H1 (cell line): ENCODE measurements around the gene DOHH. TPM values are rescaled to one million over a fixed set of nuclear protein-coding genes. Genes with fewer than 3 reads are reported as not detected.

Experiments
- CTCF ChIA-PET: fragments of 300-600 bp; sonication (Branson Sonifier 250); formaldehyde crosslinking; loops from one replicate; lab custom pipeline; 2021; ENCODE audit not compliant: partially characterized antibody; lab: Charles Lee
- POLR2A ChIA-PET: fragments of 300-600 bp; sonication (Branson Sonifier 250); formaldehyde crosslinking; loops from one replicate; lab custom pipeline; 2021; ENCODE audit warnings: inconsistent platforms; ENCODE audit not compliant: partially characterized antibody; lab: Charles Lee
- DNase-seq, 2 experiments: peaks; one replicate each; pipeline versions ENCODE4 v3.0.0 to v3.0.0-alpha.2; 2010 to 2022; ENCODE audit warnings: low spot score in 2 of 2, low read depth in 1 of 2, mixed read lengths in 1 of 2
- FAIRE-seq: peaks from 2 replicates; lab custom pipeline; 2011; peaks lifted over from hg19 to GRCh38; lab: Jason Lieb, UNC
- H2AFZ ChIP-seq: 2 replicates; pipeline ENCODE4 v1.8.1; 2012; ENCODE audit warnings: low read length, inconsistent platforms
- H2AK5ac ChIP-seq: 2 replicates; pipeline ENCODE4 v1.6.1; 2013; ENCODE audit warnings: low read depth, low read length
- H2BK120ac ChIP-seq: replicated peaks from 2 replicates; pipeline ENCODE3; 2013; ENCODE audit warnings: low read depth, low read length, inconsistent platforms
- H2BK12ac ChIP-seq: 2 replicates; pipeline ENCODE4 v1.6.1; 2013; ENCODE audit warnings: low read depth, low read length
- H2BK15ac ChIP-seq: 2 replicates; pipeline ENCODE4 v1.6.1; 2013; ENCODE audit warnings: low read length
- H2BK20ac ChIP-seq: 2 replicates; pipeline ENCODE4 v1.6.1; 2013; ENCODE audit warnings: low read length
- H2BK5ac ChIP-seq: 2 replicates; pipeline ENCODE4 v1.6.1; 2013; ENCODE audit warnings: low read depth, low read length
- H3K14ac ChIP-seq: 2 replicates; pipeline ENCODE4 v1.6.1; 2013; ENCODE audit warnings: inconsistent platforms; ENCODE audit not compliant: insufficient read length
- H3K18ac ChIP-seq: 2 replicates; pipeline ENCODE4 v1.6.1; 2013; ENCODE audit warnings: low read length; ENCODE audit errors: extremely low read depth
- H3K23ac ChIP-seq: 2 replicates; pipeline ENCODE4 v1.6.1; 2013; ENCODE audit warnings: inconsistent platforms; ENCODE audit not compliant: insufficient read length
- H3K23me2 ChIP-seq: 2 replicates; pipeline ENCODE4 v1.6.1; 2013; ENCODE audit warnings: low read depth, low read length
- H3K27ac ChIP-seq: 2 replicates; pipeline ENCODE4 v1.6.1; 2011; ENCODE audit warnings: low read depth, low read length, inconsistent platforms
- H3K27me3 ChIP-seq, 4 experiments: replicated peaks in 1 of 4; 1 replicate in 1 of 4; 2 replicates in 3 of 4; pipeline versions ENCODE4 v1.6.1 to v1.8.1; 2011 to 2013; ENCODE audit warnings: low read length in 3 of 4, mild to moderate bottlenecking in 3 of 4, inconsistent platforms in 2 of 4, mixed read lengths in 2 of 4, moderate library complexity in 1 of 4; ENCODE audit not compliant: control insufficient read depth in 3 of 4, insufficient read depth in 3 of 4; ENCODE audit errors: extremely low read depth in 1 of 4
- H3K36me3 ChIP-seq, 4 experiments: 2 replicates each; pipeline versions ENCODE4 v1.6.1 to v1.8.1; 2011 to 2013; ENCODE audit warnings: mild to moderate bottlenecking in 4 of 4, low read length in 3 of 4, moderate library complexity in 2 of 4, control low read depth in 1 of 4, inconsistent platforms in 1 of 4; ENCODE audit not compliant: insufficient read depth in 4 of 4, control insufficient read depth in 2 of 4
- H3K4ac ChIP-seq: replicated peaks from 2 replicates; pipeline ENCODE3; 2013; ENCODE audit warnings: low read length, low read depth, mixed read lengths, inconsistent platforms; ENCODE audit not compliant: insufficient read length
- H3K4me1 ChIP-seq, 4 experiments: replicated peaks in 1 of 4; 1 replicate in 1 of 4; 2 replicates in 3 of 4; pipeline versions ENCODE4 v1.6.1 to v1.8.1; 2011 to 2013; ENCODE audit warnings: low read length in 3 of 4, inconsistent platforms in 2 of 4, mixed read lengths in 1 of 4; ENCODE audit not compliant: insufficient read depth in 4 of 4, control insufficient read depth in 3 of 4
- H3K4me2 ChIP-seq, 2 experiments: 2 replicates each; pipeline versions ENCODE4 v1.6.1 to v1.8.1; 2011 to 2013; ENCODE audit warnings: low read depth in 2 of 2, low read length in 2 of 2, control low read depth in 1 of 2, inconsistent platforms in 1 of 2, mild to moderate bottlenecking in 1 of 2; ENCODE audit not compliant: insufficient read depth in 1 of 2
- H3K4me3 ChIP-seq, 4 experiments: fragments of 200-600, 300-600 bp in 1 of 4; sonication (generic), shearing (Covaris generic), sonication (Bioruptor Twin) in 1 of 4; 2 replicates each; pipeline versions ENCODE4 v1.5.1 to v1.8.1; 2011 to 2016; ENCODE audit warnings: low read length in 4 of 4, low read depth in 3 of 4, control low read depth in 2 of 4, inconsistent platforms in 2 of 4, mild to moderate bottlenecking in 2 of 4, mixed read lengths in 1 of 4, moderate library complexity in 1 of 4; ENCODE audit not compliant: insufficient read depth in 2 of 4; ENCODE audit errors: extremely low read depth in 1 of 4
- H3K56ac ChIP-seq: replicated peaks from 2 replicates; pipeline ENCODE3; 2013; ENCODE audit warnings: low read depth, mild to moderate bottlenecking, mixed read lengths, low read length, inconsistent platforms; ENCODE audit not compliant: insufficient read length
- H3K79me1 ChIP-seq: 2 replicates; pipeline ENCODE4 v1.6.1; 2013; ENCODE audit warnings: low read depth, low read length, control low read depth
- H3K79me2 ChIP-seq, 2 experiments: 2 replicates each; pipeline versions ENCODE4 v1.6.1 to v1.8.1; 2012 to 2013; ENCODE audit warnings: low read length in 2 of 2, mild to moderate bottlenecking in 2 of 2, inconsistent platforms in 1 of 2; ENCODE audit not compliant: insufficient read depth in 2 of 2, control insufficient read depth in 1 of 2
- H3K9ac ChIP-seq, 4 experiments: replicated peaks in 1 of 4; 1 replicate in 1 of 4; 2 replicates in 3 of 4; pipeline versions ENCODE4 v1.6.1 to v1.8.1; 2011 to 2013; ENCODE audit warnings: low read depth in 3 of 4, low read length in 3 of 4, control low read depth in 2 of 4, mild to moderate bottlenecking in 2 of 4, moderate library complexity in 2 of 4, inconsistent platforms in 1 of 4; ENCODE audit errors: extremely low read depth in 1 of 4
- H3K9me3 ChIP-seq, 2 experiments: 2 replicates each; pipeline versions ENCODE4 v1.6.1 to v1.8.1; 2012 to 2013; ENCODE audit warnings: mild to moderate bottlenecking in 2 of 2, moderate library complexity in 2 of 2, control low read depth in 1 of 2, inconsistent platforms in 1 of 2, low read depth in 1 of 2, low read length in 1 of 2, mixed read lengths in 1 of 2; ENCODE audit not compliant: insufficient read depth in 2 of 2
- H4K20me1 ChIP-seq, 2 experiments: replicated peaks in 1 of 2; 2 replicates each; pipeline versions ENCODE3 to v1.8.1; 2011 to 2013; ENCODE audit warnings: inconsistent platforms in 2 of 2, low read length in 2 of 2, mild to moderate bottlenecking in 1 of 2; ENCODE audit not compliant: insufficient read depth in 2 of 2, control insufficient read depth in 1 of 2
- H4K5ac ChIP-seq: 2 replicates; pipeline ENCODE4 v1.6.1; 2013; ENCODE audit warnings: low read length, low read depth, mixed read lengths, inconsistent platforms; ENCODE audit not compliant: insufficient read length
- H4K8ac ChIP-seq: 2 replicates; pipeline ENCODE4 v1.8.0; 2013; ENCODE audit warnings: mild to moderate bottlenecking, moderate library complexity, low read length, inconsistent platforms; ENCODE audit not compliant: insufficient read depth; ENCODE audit errors: extremely low read depth
- H4K91ac ChIP-seq: replicated peaks from 2 replicates; pipeline ENCODE3; 2013; ENCODE audit warnings: low read length, mixed read lengths, inconsistent platforms; ENCODE audit not compliant: insufficient read length
- ASH2L ChIP-seq: fragments of 200-600, 300-600 bp; sonication (generic); IDR thresholded peaks from one replicate; pipeline ENCODE4 v1.7.1; 2017; ENCODE audit warnings: low read length
- BACH1 ChIP-seq: IDR thresholded peaks from 2 replicates; pipeline ENCODE4 v1.6.1; 2012; ENCODE audit warnings: low read length, improper control_type of control experiment
- CHD2 ChIP-seq: IDR thresholded peaks from 2 replicates; pipeline ENCODE4 v1.6.1; 2012; ENCODE audit warnings: low read length, improper control_type of control experiment
- CTCF ChIP-seq, 3 experiments: IDR thresholded peaks; 1 replicate in 2 of 3; 2 replicates in 1 of 3; pipeline versions ENCODE4 v1.5.1 to v1.6.1; 2011; ENCODE audit warnings: low read length in 3 of 3, mild to moderate bottlenecking in 3 of 3, inconsistent platforms in 2 of 3, low read depth in 1 of 3, moderate library complexity in 1 of 3; ENCODE audit not compliant: insufficient read depth in 1 of 3; ENCODE audit errors: control extremely low read depth in 1 of 3
- JUND ChIP-seq: IDR thresholded peaks from 2 replicates; pipeline ENCODE4 v1.6.1; 2011; ENCODE audit warnings: mild to moderate bottlenecking, improper control_type of control experiment, low read length
- PHF8 ChIP-seq: fragments of 200-600 bp; sonication (generic); conservative IDR thresholded peaks from 2 replicates; pipeline ENCODE4 v1.7.1; 2012; ENCODE audit warnings: low read depth, mild to moderate bottlenecking, inconsistent platforms, low read length, moderate library complexity
- SAP30 ChIP-seq: fragments of 300-600 bp; sonication (generic); IDR thresholded peaks from 2 replicates; pipeline ENCODE4 v1.7.1; 2012; ENCODE audit warnings: low read length, moderate library complexity, mild to moderate bottlenecking, inconsistent platforms; ENCODE audit not compliant: insufficient read depth, insufficient replicate concordance
- TAF7 ChIP-seq: optimal IDR thresholded peaks from 2 replicates; pipeline ENCODE3; 2011; ENCODE audit warnings: low read depth, mild to moderate bottlenecking, inconsistent platforms, low read length, moderate library complexity, borderline replicate concordance
- WGBS, 2 experiments: shearing (Covaris generic) in 1 of 2; methylation state at CpG; one replicate each; pipeline versions ENCODE4 v1.1.6 to v1.1.7; 2013 to 2015; ENCODE audit warnings: low lambda C conversion rate in 2 of 2, mixed read lengths in 2 of 2, inconsistent platforms in 1 of 2, low coverage in 1 of 2, missing lambda C conversion rate in 1 of 2; ENCODE audit not compliant: insufficient replicate concordance in 2 of 2, insufficient coverage in 1 of 2, insufficient read length in 1 of 2; ENCODE audit errors: extremely low coverage in 1 of 2, missing lambda C conversion rate in 1 of 2; 5-methylcytosine and 5-hydroxymethylcytosine counted together
- polyA plus RNA-seq, 7 experiments: library from polyadenylated mRNA; depleted of rRNA in 3 of 7; stranded (reverse) in 5 of 7; unstranded in 2 of 7; fragments of >200 nt in 5 of 7; fragments of 200-250 nt in 2 of 7; gene quantifications; 1 replicate in 5 of 7; 2 replicates in 1 of 7; 4 replicates in 1 of 7; pipeline versions ENCODE4 v1.2.1 to v1.2.3, GENCODE V29; 2011 to 2013; ENCODE audit warnings: missing spikeins in 2 of 7, mixed read lengths in 2 of 7
- total RNA-seq: library from RNA; stranded (reverse); fragmentation: NEBNext Ultra II Directional; extraction: Animal tissue kit (Norgen Biotek cat#: 25700); gene quantifications from 2 replicates; pipeline ENCODE4 v1.2.1, GENCODE V29; 2021

The DOHH gene
- total and polyA plus RNA-seq, 2 of the 8 experiments (the other 6 are each of a cell fraction or from before 2014, with no cell fraction given): 7.3 to 17.7 TPM

- H3K36me3 ChIP-seq: no peaks in the 10 kb centered on the region; a peak in 2 of 8 replicates
- no peaks in the 10 kb centered on the region for H3K27me3 ChIP-seq
- no peaks in the 10 kb centered on the region for H3K9me3 ChIP-seq
- peak overlapping the region; percentile 44 to 98 (median 58) for H3K4me3 ChIP-seq
- peaks cover 21% of the 10 kb centered on the region for H3K79me1 ChIP-seq
- no peak overlapping the region for H3K14ac ChIP-seq
- no peak overlapping the region for H2AFZ ChIP-seq
- H3K23ac ChIP-seq: peak overlapping the region; percentile 28
- H2AK5ac ChIP-seq: no peak overlapping the region
- H4K8ac ChIP-seq: peak overlapping the region; percentile 95
- H3K4me2 ChIP-seq: peak overlapping the region; percentile 95 to 99
- no peak overlapping the region for H3K56ac ChIP-seq
- FAIRE-seq (no peak), DNase-seq (no peak)
- no peak overlapping the region; the same call in 1 of the 2 replicates for H3K27ac ChIP-seq
- 0 out of 2 replicates have a peak overlapping the region, but pooled peaks have one; percentile 19 for H3K18ac ChIP-seq
- peak overlapping the region; percentile 53 for H3K4ac ChIP-seq
- no peak overlapping the region for H2BK12ac ChIP-seq
- H2BK120ac ChIP-seq: no peak overlapping the region
- CTCF ChIA-PET: interaction anchor here (0.6 to 1.0 kb wide), 3 partner anchors 22 to 561 kb away, joined by 3 read pairs; no protein-coding TSS in a partner anchor
- H2BK15ac ChIP-seq: no peak overlapping the region
- H4K91ac ChIP-seq: no peak overlapping the region
- WGBS, 2 experiments: 2% methylated on average over 22 of the region's 69 CpGs; no CpG with 5 or more reads in 1 of the 2 experiments
- peaks cover 18% of the 10 kb centered on the region for H3K23me2 ChIP-seq
- peaks cover 15 to 26% of the 10 kb centered on the region in 2 experiments for H4K20me1 ChIP-seq
- H4K5ac ChIP-seq: no peak overlapping the region
- peaks cover 0 to 33% of the 10 kb centered on the region in 2 experiments; a peak in 2 of 4 replicates for H3K79me2 ChIP-seq
- H2BK20ac ChIP-seq: no peak overlapping the region
- peak overlapping the region; percentile 6 to 73 (median 46) for H3K9ac ChIP-seq
- peaks cover 0 to 9% (median 7%) of the 10 kb centered on the region in 4 experiments; a peak in 3 of 7 replicates for H3K4me1 ChIP-seq
- POLR2A ChIA-PET: interaction anchor here (0.9 to 1.5 kb wide), 4 partner anchors 8 to 32 kb away, joined by 3 to 6 read pairs (median 4); partner anchors contain the start of gene TEKTIP1
- H2BK5ac ChIP-seq: no peak overlapping the region; the same call in 1 of the 2 replicates
- TF ChIP-seq PHF8 (peak; percentile 65), ASH2L (no peak), JUND (no peak), CHD2 (no peak), TAF7 (no peak), SAP30 (peak; percentile 52), BACH1 (no peak), CTCF (IDR thresholded peaks at IDR 0.05; ENCODE audit: control extremely low read depth in 1 of 3, insufficient read depth in 1 of 3, low read depth in 1 of 3, low read length in 3 of 3) (no peak)
These were observed 6.2 kb upstream of the DOHH start for GRCh38 chr19:3506384-3507340.
